Transverse colon (tissue), 4 donors: ENCODE measurements around the gene PIK3R5. TPM values are rescaled to one million over a fixed set of nuclear protein-coding genes. Genes with fewer than 3 reads are reported as not detected.
"Not testable (repeated sequence)": the region's sequence is repeated elsewhere in the genome, so short reads cannot be mapped to it uniquely, and the experiment has no call there.

Experiments used
- DNase-seq: peaks from one replicate; pipeline ENCODE4 v3.0.0-alpha.2; 2019
- H3K27ac ChIP-seq, 4 donors: fragments of 200-600 bp; sonication (generic); 2 replicates each; pipeline ENCODE4 v1.5.1; 2016 to 2018; ENCODE audit warnings: inconsistent platforms in 4 of 4
- H3K27me3 ChIP-seq: fragments of 200-600 bp; sonication (generic); 2 replicates; pipeline ENCODE4 v1.5.1; 2017; ENCODE audit warnings: inconsistent platforms
- H3K36me3 ChIP-seq, 4 donors: fragments of 200-600 bp; sonication (generic); 2 replicates each; pipeline ENCODE4 v1.5.1; 2017 to 2019; ENCODE audit warnings: inconsistent platforms in 4 of 4
- H3K4me1 ChIP-seq, 4 donors: fragments of 200-600 bp; sonication (generic); 2 replicates each; pipeline ENCODE4 v1.5.1; 2017 to 2020; ENCODE audit warnings: inconsistent platforms in 4 of 4
- H3K4me3 ChIP-seq, 4 donors: fragments of 200-600 bp; sonication (generic); 1 replicate in 1 of 4; 2 replicates in 3 of 4; pipeline versions ENCODE4 v1.5.1 to v1.6.1; 2017 to 2019; ENCODE audit warnings: inconsistent platforms in 4 of 4
- H3K9me3 ChIP-seq, 2 donors: fragments of 200-600 bp; sonication (generic); 2 replicates each; pipeline ENCODE4 v1.5.1; 2017 to 2019; ENCODE audit warnings: inconsistent platforms in 2 of 2
- CTCF ChIP-seq, 5 experiments: fragments of 200-600 bp in 3 of 5; fragments of 450-650 bp in 2 of 5; sonication (generic) in 3 of 5; IDR thresholded peaks; 1 replicate in 2 of 5; 2 replicates in 3 of 5; pipeline ENCODE4 v1.5.1; 2016 to 2017; ENCODE audit warnings: antibody characterized with exemption in 5 of 5, inconsistent platforms in 3 of 5, mild to moderate bottlenecking in 2 of 5, moderate library complexity in 1 of 5
- EP300 ChIP-seq: sonication (generic); formaldehyde crosslinking; IDR thresholded peaks from one replicate; pipeline ENCODE4 v1.6.1; 2017; ENCODE audit warnings: antibody characterized with exemption, low read depth
- POLR2A ChIP-seq: fragments of 450-650 bp; IDR thresholded peaks from one replicate; pipeline ENCODE4 v1.6.1; 2016; ENCODE audit warnings: antibody characterized with exemption, mild to moderate bottlenecking, moderate library complexity
- POLR2AphosphoS5 ChIP-seq, 3 donors: sonication (generic); formaldehyde crosslinking; IDR thresholded peaks; one replicate each; pipeline ENCODE4 v1.6.1; 2016; ENCODE audit warnings: antibody characterized with exemption in 3 of 3
- WGBS, 2 donors: methylation state at CpG; one replicate each; pipeline ENCODE4 v1.1.5; 2018; ENCODE audit warnings: low coverage in 1 of 2; 5-methylcytosine and 5-hydroxymethylcytosine counted together
- in situ Hi-C, 4 donors: fragments of 200-750 bp; cut with MboI; loops; one replicate each; pipeline versions ENCODE4 v1.15.0 to v1.15.1; 2017; ENCODE audit warnings: low sequenced_read_pairs in 3 of 4, low pct_ligation_motif_present in 1 of 4, low pct_unique_long_range_greater_than_20kb in 1 of 4
- intact Hi-C: fragments of 100-400 bp; cut with DNase I; formaldehyde crosslinking; loops from one replicate; pipeline ENCODE4 v1.15.1; 2023; ENCODE audit warnings: low total_unique reads
- total RNA-seq, 4 donors: library from RNA; depleted of rRNA; stranded (reverse); fragments of >200 nt; gene quantifications; one replicate each; pipeline ENCODE4 v1.1.0, GENCODE V29; 2016

PIK3R5 gene
- total RNA-seq, 4 donors from 2014 or later: 0.40 to 16.1 (median 10.4) TPM

DNA sequence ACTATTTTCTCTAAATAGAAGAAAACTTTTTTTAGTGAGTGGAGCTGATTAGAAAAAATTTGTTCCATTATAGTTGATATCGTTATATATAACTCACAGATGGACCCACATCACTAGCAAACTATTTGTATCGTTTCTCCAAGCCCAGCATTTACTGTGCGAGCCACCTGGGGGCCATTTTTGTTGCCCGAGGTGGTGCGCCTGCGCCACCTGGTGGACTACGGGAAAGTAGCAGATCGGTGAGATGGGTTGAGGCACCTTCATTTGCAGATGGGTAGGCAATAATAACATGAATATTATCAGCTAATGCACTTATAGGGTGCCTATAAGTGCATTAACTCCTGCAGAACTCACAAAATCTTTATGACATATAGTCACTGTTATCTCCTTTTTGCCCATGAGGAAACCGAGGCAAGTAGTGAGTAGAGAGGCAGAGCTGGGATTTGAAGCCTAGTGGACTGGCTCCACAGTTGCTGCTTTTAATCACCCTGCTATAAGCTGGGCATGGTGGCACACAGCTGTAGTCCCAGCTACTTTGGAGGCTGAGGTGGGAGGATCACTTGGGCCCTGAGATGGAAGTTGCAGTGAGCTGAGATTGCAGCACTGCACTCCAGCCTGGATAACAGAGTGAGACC is 32.6 kb upstream of the PIK3R5 start:
- TF ChIP-seq CTCF (IDR thresholded peaks at IDR 0.05) (peak; percentile 82 to 88 (median 84)), POLR2AphosphoS5 (IDR thresholded peaks at IDR 0.05) (no peak), EP300 (no peak), POLR2A (no peak)
- Histone ChIP-seq H3K4me3 (no peak overlapping the region), H3K27me3 (peaks cover 33% of the 10 kb centered on the region), H3K27ac (no peak overlapping the region), H3K9me3 (no peaks in the 10 kb centered on the region), H3K4me1 (peaks cover 0 to 11% (median 5%) of the 10 kb centered on the region in 4 donors), H3K36me3 (no peaks in the 10 kb centered on the region)
- WGBS, 2 donors: 11 to 16% methylated on average over 2 to 9 of the region's 9 CpGs
- DNase-seq: peak; percentile 67
- intact Hi-C loops: loop anchor here (10.0 kb wide), 1 partner anchor 527 kb away; no protein-coding TSS in a partner anchor
- in situ Hi-C loops: loop anchor here (25.0 kb wide), 2 partner anchors 111 to 539 kb away; no protein-coding TSS in a partner anchor

DNA sequence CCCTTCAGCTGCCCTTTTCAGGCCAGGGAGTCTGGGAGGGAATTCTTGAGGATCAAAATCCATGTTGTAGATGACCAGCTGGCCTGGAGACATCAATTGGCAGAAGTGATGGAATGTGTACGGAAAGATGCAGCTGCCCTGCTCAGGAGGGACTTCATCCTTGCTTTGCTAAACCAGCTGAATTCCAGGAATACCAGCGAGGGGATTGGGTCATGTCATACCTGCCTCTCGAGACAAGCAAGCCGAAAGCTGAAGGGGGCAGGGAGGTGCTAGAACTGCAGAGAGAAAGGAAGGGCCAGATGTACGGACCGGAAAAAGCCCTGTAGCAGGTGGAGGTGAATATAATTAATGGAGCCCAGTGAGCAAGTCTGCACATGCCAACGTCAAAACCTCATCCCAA is 30.2 kb upstream of the PIK3R5 start:
- in situ Hi-C loops: loop anchor here (25.0 kb wide), 2 partner anchors 108 to 542 kb away; no protein-coding TSS in a partner anchor

DNA sequence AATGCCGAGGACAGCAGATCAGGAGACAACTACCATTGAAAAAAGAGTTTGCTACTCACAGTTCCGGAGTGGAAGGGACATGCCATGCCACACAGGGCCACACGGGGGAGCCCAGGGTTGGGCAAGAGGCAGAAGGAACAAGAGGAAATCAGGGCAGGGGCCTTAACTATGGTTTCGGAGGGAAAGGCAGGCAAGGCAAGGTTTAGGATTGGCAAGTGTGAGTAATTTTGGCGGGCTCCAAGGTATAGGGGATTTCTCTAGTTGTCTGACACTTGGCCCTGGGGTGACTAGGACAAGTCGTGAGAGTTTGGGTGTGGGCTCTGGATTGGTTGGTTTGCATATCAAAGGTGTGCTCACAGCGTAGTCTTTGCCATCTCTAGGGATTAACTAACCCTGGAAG is 28.8 kb upstream of the PIK3R5 start:
- DNase-seq: peak; percentile 59
- Histone ChIP-seq H3K36me3 (no peaks in the 10 kb centered on the region), H3K27ac (no peak overlapping the region), H3K4me1 (no peaks in the 10 kb centered on the region), H3K9me3 (no peaks in the 10 kb centered on the region), H3K27me3 (peaks cover 5% of the 10 kb centered on the region), H3K4me3 (no peak overlapping the region)
- WGBS, 2 donors: 68 to 70% methylated on average over 6 to 7 of the region's 7 CpGs
- in situ Hi-C loops (loop anchor here (25.0 kb wide), 2 partner anchors 107 to 543 kb away; no protein-coding TSS in a partner anchor), intact Hi-C loops (loop anchor here (10.0 kb wide), 1 partner anchor 530 kb away; no protein-coding TSS in a partner anchor)
- TF ChIP-seq POLR2A: no peak
- TF ChIP-seq CTCF (IDR thresholded peaks at IDR 0.05): peak; percentile 53 to 64 (median 57)
- TF ChIP-seq EP300: no peak
- TF ChIP-seq POLR2AphosphoS5 (IDR thresholded peaks at IDR 0.05): no peak

More for the DNA sequence above, 30.2 kb upstream of the PIK3R5 start:
- 93% methylated on average over 7 of the region's 7 CpGs; no CpG with 5 or more reads in 1 of the 2 donors for WGBS, 2 donors
- no peaks in the 10 kb centered on the region for H3K36me3 ChIP-seq
- peaks cover 15% of the 10 kb centered on the region for H3K27me3 ChIP-seq
- H3K9me3 ChIP-seq: no peaks in the 10 kb centered on the region
- TF ChIP-seq POLR2A (no peak), EP300 (no peak), POLR2AphosphoS5 (IDR thresholded peaks at IDR 0.05) (no peak), CTCF (IDR thresholded peaks at IDR 0.05) (no peak)
- H3K4me3 ChIP-seq: no peak overlapping the region
- intact Hi-C loops: loop anchor here (10.0 kb wide), 1 partner anchor 529 kb away; no protein-coding TSS in a partner anchor
- no peak overlapping the region for H3K27ac ChIP-seq
- DNase-seq: no peak
- no peaks in the 10 kb centered on the region for H3K4me1 ChIP-seq

- H3K4me3 ChIP-seq: no peak overlapping the region
- peaks cover 5% of the 10 kb centered on the region for H3K27me3 ChIP-seq
- 0 to 50% methylated on average over 3 to 9 of the region's 10 CpGs for WGBS, 2 donors
- H3K9me3 ChIP-seq: no peaks in the 10 kb centered on the region
- intact Hi-C loops (loop anchor here (10.0 kb wide), 1 partner anchor 533 kb away; no protein-coding TSS in a partner anchor), in situ Hi-C loops (loop anchor here (25.0 kb wide), 2 partner anchors 104 to 546 kb away; no protein-coding TSS in a partner anchor)
- no peaks in the 10 kb centered on the region for H3K36me3 ChIP-seq
- peak; percentile 70 for DNase-seq
- H3K27ac ChIP-seq: no peak overlapping the region
- no peaks in the 10 kb centered on the region for H3K4me1 ChIP-seq
- TF ChIP-seq POLR2AphosphoS5 (IDR thresholded peaks at IDR 0.05) (no peak), CTCF (IDR thresholded peaks at IDR 0.05) (peak; percentile 69 to 84 (median 82)), EP300 (no peak)
These were observed 26.2 kb upstream of the PIK3R5 start for GRCh38 chr17:8991514-8992285.

- H3K36me3 ChIP-seq, intact Hi-C loops, H3K9me3 ChIP-seq, H3K27ac ChIP-seq, H3K4me1 ChIP-seq, H3K27me3 ChIP-seq, H3K4me3 ChIP-seq, DNase-seq: not testable (repeated sequence)
- WGBS, 2 donors: 50 to 97% methylated on average over 2 of the region's 2 CpGs
- in situ Hi-C loops: loop anchor here (25.0 kb wide), 2 partner anchors 101 to 549 kb away; no protein-coding TSS in a partner anchor
These were observed 22.9 kb upstream of the PIK3R5 start for GRCh38 chr17:8988263-8988935.
